PC-3 (cell line): ENCODE results near the gene DACH2. TPM values are rescaled to one million over a fixed set of nuclear protein-coding genes. Genes with fewer than 3 reads are reported as not detected.
A peak's percentile ranks its signal among the peaks of the same experiment; 100 is the strongest.

ENCODE experiments used
- ATAC-seq: fragments of 200-7000 bp; cut with Tn5 transposase; 2 replicates; pipeline ENCODE4 v1.9.1; 2020; ENCODE audit warnings: mild to moderate bottlenecking, moderate library complexity
- BruUV-seq: library from RNA; stranded (reverse); fragments of 400-500 nt; replicated peaks from 2 replicates; lab custom pipeline; 2021; lab: Mats Ljungman, UMichigan
- CTCF ChIA-PET: fragments of 300-600 bp; sonication (Branson Sonifier 250); formaldehyde crosslinking; loops from one replicate; lab custom pipeline; 2022; ENCODE audit warnings: antibody characterized with exemption; lab: Charles Lee
- POLR2A ChIA-PET: fragments of 300-600 bp; sonication (Branson Sonifier 250); formaldehyde crosslinking; loops from one replicate; lab custom pipeline; 2022; ENCODE audit warnings: antibody characterized with exemption; ENCODE audit not compliant: unreplicated experiment; lab: Charles Lee
- DNase-seq: peaks from one replicate; pipeline ENCODE4 v3.0.0-alpha.2; 2015
- H2AFZ ChIP-seq: fragments of 300-600 bp; sonication (generic); 2 replicates; pipeline ENCODE4 v1.6.0; 2016; ENCODE audit warnings: antibody characterized with exemption, low read length
- H3F3A ChIP-seq: fragments of 300-600 bp; sonication (generic); one replicate; pipeline ENCODE4 v1.6.0; 2017; ENCODE audit warnings: antibody characterized with exemption, low read length, control low read depth, mild to moderate bottlenecking; ENCODE audit not compliant: unreplicated experiment
- H3K27ac ChIP-seq: fragments of 300-600 bp; sonication (generic); 2 replicates; pipeline ENCODE4 v1.5.1; 2016; ENCODE audit warnings: mild to moderate bottlenecking, low read length
- H3K27me3 ChIP-seq: fragments of 300-600 bp; sonication (generic); 2 replicates; pipeline ENCODE4 v1.6.1; 2016; ENCODE audit warnings: low read length, mixed read lengths
- H3K36me3 ChIP-seq: fragments of 300-600 bp; sonication (generic); 2 replicates; pipeline ENCODE4 v1.6.1; 2016; ENCODE audit warnings: low read depth, mixed run types, low read length, mixed read lengths
- H3K4me1 ChIP-seq: fragments of 300-600 bp; sonication (generic); 2 replicates; pipeline ENCODE4 v1.5.1; 2016; ENCODE audit warnings: low read length; ENCODE audit not compliant: insufficient read depth
- H3K4me2 ChIP-seq: fragments of 300-600 bp; sonication (generic); 2 replicates; pipeline ENCODE4 v1.6.0; 2016; ENCODE audit warnings: low read length
- H3K4me3 ChIP-seq: fragments of 300-600 bp; sonication (generic); 2 replicates; pipeline ENCODE4 v1.5.1; 2016; ENCODE audit warnings: mild to moderate bottlenecking, low read length, mixed read lengths
- H3K79me2 ChIP-seq: fragments of 300-600 bp; sonication (generic); 2 replicates; pipeline ENCODE4 v1.6.1; 2017; ENCODE audit warnings: low read length, mixed read lengths
- H3K9ac ChIP-seq: fragments of 300-600 bp; sonication (generic); 2 replicates; pipeline ENCODE4 v1.6.0; 2016; ENCODE audit warnings: mild to moderate bottlenecking, low read length
- H3K9me2 ChIP-seq: fragments of 300-600 bp; sonication (generic); replicated peaks from 2 replicates; pipeline ENCODE4 v1.6.1; 2016; ENCODE audit warnings: mixed run types, low read length, mixed read lengths
- H3K9me3 ChIP-seq: fragments of 300-600 bp; sonication (generic); 2 replicates; pipeline ENCODE4 v1.6.1; 2016; ENCODE audit warnings: low read length, mixed read lengths
- H4K20me1 ChIP-seq: fragments of 300-600 bp; sonication (generic); 2 replicates; pipeline ENCODE4 v1.6.1; 2016; ENCODE audit warnings: low read length, mixed read lengths
- EZH2 ChIP-seq: fragments of 300-600 bp; sonication (generic); IDR thresholded peaks from one replicate; pipeline ENCODE4 v1.6.1; 2017; ENCODE audit warnings: antibody characterized with exemption, mild to moderate bottlenecking, low read length; ENCODE audit not compliant: unreplicated experiment
- EZH2phosphoT487 ChIP-seq: fragments of 300-600 bp; sonication (generic); IDR thresholded peaks from 2 replicates; pipeline ENCODE4 v1.6.1; 2018; ENCODE audit warnings: mild to moderate bottlenecking, antibody characterized with exemption, low read length, borderline replicate concordance
- intact Hi-C: fragments of 100-400 bp; cut with micrococcal nuclease; formaldehyde crosslinking; loops from 2 replicates; pipeline ENCODE4 v1.9.0; 2023
- total RNA-seq: library from RNA; depleted of rRNA; stranded (reverse); fragments of >200 nt; gene quantifications from 2 replicates; pipeline ENCODE4 v1.2.3, GENCODE V29; 2014
- TF ChIP-seq, protein P1 (sequence below): fragments of 300-600 bp; sonication (generic); conservative IDR thresholded peaks from 2 replicates; pipeline ENCODE4 v1.5.1; 2017; ENCODE audit warnings: antibody characterized with exemption, low read depth, mild to moderate bottlenecking, low read length

DACH2 gene
- total RNA-seq, 1 experiment from 2014 or later = not detected

DNA sequence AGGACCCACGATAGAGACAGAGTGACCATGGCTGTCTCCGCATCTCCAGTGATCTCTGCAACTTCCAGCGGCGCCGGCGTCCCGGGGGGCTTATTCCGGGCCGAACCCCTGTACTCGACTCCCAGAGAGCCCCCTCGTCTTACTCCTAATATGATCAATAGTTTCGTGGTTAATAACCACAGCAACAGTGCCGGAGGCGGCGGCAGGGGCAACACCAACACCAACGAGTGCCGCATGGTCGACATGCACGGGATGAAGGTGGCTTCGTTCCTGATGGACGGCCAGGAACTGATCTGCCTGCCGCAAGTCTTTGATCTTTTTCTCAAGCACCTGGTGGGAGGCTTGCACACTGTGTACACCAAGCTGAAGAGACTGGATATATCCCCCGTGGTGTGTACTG lies 343 bp downstream of the DACH2 start:
- POLR2A ChIA-PET = no interaction called here
- ATAC-seq (peak; percentile 7; the same call in 1 of the 2 replicates), DNase-seq (no peak)
- no peaks in the 10 kb centered on the region for H3K36me3 ChIP-seq
- no peaks in the 10 kb centered on the region for H3K79me2 ChIP-seq
- H3F3A ChIP-seq = no peaks in the 10 kb centered on the region
- H3K27ac ChIP-seq = no peak overlapping the region
- no peak for TF ChIP-seq EZH2phosphoT487
- no peak for TF ChIP-seq EZH2
- TF ChIP-seq, protein P1, sequence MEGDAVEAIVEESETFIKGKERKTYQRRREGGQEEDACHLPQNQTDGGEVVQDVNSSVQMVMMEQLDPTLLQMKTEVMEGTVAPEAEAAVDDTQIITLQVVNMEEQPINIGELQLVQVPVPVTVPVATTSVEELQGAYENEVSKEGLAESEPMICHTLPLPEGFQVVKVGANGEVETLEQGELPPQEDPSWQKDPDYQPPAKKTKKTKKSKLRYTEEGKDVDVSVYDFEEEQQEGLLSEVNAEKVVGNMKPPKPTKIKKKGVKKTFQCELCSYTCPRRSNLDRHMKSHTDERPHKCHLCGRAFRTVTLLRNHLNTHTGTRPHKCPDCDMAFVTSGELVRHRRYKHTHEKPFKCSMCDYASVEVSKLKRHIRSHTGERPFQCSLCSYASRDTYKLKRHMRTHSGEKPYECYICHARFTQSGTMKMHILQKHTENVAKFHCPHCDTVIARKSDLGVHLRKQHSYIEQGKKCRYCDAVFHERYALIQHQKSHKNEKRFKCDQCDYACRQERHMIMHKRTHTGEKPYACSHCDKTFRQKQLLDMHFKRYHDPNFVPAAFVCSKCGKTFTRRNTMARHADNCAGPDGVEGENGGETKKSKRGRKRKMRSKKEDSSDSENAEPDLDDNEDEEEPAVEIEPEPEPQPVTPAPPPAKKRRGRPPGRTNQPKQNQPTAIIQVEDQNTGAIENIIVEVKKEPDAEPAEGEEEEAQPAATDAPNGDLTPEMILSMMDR = no peak
- no TSS peak for BruUV-seq
- peak overlapping the region; percentile 57 for H2AFZ ChIP-seq
- H3K4me1 ChIP-seq = no peaks in the 10 kb centered on the region
- H3K4me2 ChIP-seq = peak overlapping the region; percentile 82
- peaks cover 5% of the 10 kb centered on the region; the same call in 1 of the 2 replicates for H3K27me3 ChIP-seq
- no peak overlapping the region for H3K9ac ChIP-seq
- H3K4me3 ChIP-seq = peak overlapping the region; percentile 57
- H3K9me2 ChIP-seq = no peaks in the 10 kb centered on the region
- intact Hi-C loops = no loop called here
- CTCF ChIA-PET = no interaction called here
- H4K20me1 ChIP-seq = no peaks in the 10 kb centered on the region
- H3K9me3 ChIP-seq = no peaks in the 10 kb centered on the region

GRCh38 chrX:86149119-86149518 lies 868 bp downstream of the DACH2 start:
- H2AFZ ChIP-seq = no peak overlapping the region; the same call in 1 of the 2 replicates
- ChIA-PET CTCF (no interaction called here), POLR2A (no interaction called here)
- H3K9ac ChIP-seq = no peak overlapping the region
- H4K20me1 ChIP-seq = no peaks in the 10 kb centered on the region
- ATAC-seq (0 out of 2 replicates have a peak, but pooled peaks have one; percentile 10), DNase-seq (no peak)
- intact Hi-C loops = no loop called here
- H3K4me2 ChIP-seq = peak overlapping the region; percentile 82; the same call in 1 of the 2 replicates
- no peaks in the 10 kb centered on the region for H3F3A ChIP-seq
- no peaks in the 10 kb centered on the region for H3K36me3 ChIP-seq
- no peaks in the 10 kb centered on the region for H3K4me1 ChIP-seq
- H3K9me2 ChIP-seq = no peaks in the 10 kb centered on the region
- no peak overlapping the region for H3K4me3 ChIP-seq
- peaks cover 5% of the 10 kb centered on the region; the same call in 1 of the 2 replicates for H3K27me3 ChIP-seq
- no peaks in the 10 kb centered on the region for H3K79me2 ChIP-seq
- no TSS peak for BruUV-seq
- no peaks in the 10 kb centered on the region for H3K9me3 ChIP-seq
- no peak overlapping the region for H3K27ac ChIP-seq
- TF ChIP-seq EZH2phosphoT487 = no peak
- TF ChIP-seq, protein P1 = no peak
- TF ChIP-seq EZH2 = no peak

- H3K4me1 ChIP-seq = no peaks in the 10 kb centered on the region
- ChIA-PET CTCF (no interaction called here), POLR2A (no interaction called here)
- ATAC-seq (no peak), DNase-seq (no peak)
- H3K9ac ChIP-seq = no peak overlapping the region
- no peaks in the 10 kb centered on the region for H4K20me1 ChIP-seq
- no peaks in the 10 kb centered on the region for H3K36me3 ChIP-seq
- H3F3A ChIP-seq = no peaks in the 10 kb centered on the region
- no peaks in the 10 kb centered on the region for H3K9me3 ChIP-seq
- intact Hi-C loops = no loop called here
- no peak overlapping the region for H3K4me2 ChIP-seq
- no peak overlapping the region for H3K4me3 ChIP-seq
- H3K9me2 ChIP-seq = no peaks in the 10 kb centered on the region
- no peak for TF ChIP-seq EZH2phosphoT487
- TF ChIP-seq, protein P1 = no peak
- TF ChIP-seq EZH2 = no peak
- H3K79me2 ChIP-seq = no peaks in the 10 kb centered on the region
- H2AFZ ChIP-seq = no peak overlapping the region
- no peak overlapping the region for H3K27ac ChIP-seq
- BruUV-seq = no TSS peak
- H3K27me3 ChIP-seq = no peaks in the 10 kb centered on the region
These were observed 6.3 kb downstream of the DACH2 start for GRCh38 chrX:86154553-86154952.
